Measurements from ENCODE around the gene ZNF512. TPM values are rescaled to one million over a fixed set of nuclear protein-coding genes. Genes with fewer than 3 reads are reported as not detected.
A peak's percentile ranks its signal among the peaks of the same experiment; 100 is the strongest.
"Not testable (repeated sequence)": the region's sequence is repeated elsewhere in the genome, so short reads cannot be mapped to it uniquely, and the experiment has no call there.

ZNF512 gene, protein sequence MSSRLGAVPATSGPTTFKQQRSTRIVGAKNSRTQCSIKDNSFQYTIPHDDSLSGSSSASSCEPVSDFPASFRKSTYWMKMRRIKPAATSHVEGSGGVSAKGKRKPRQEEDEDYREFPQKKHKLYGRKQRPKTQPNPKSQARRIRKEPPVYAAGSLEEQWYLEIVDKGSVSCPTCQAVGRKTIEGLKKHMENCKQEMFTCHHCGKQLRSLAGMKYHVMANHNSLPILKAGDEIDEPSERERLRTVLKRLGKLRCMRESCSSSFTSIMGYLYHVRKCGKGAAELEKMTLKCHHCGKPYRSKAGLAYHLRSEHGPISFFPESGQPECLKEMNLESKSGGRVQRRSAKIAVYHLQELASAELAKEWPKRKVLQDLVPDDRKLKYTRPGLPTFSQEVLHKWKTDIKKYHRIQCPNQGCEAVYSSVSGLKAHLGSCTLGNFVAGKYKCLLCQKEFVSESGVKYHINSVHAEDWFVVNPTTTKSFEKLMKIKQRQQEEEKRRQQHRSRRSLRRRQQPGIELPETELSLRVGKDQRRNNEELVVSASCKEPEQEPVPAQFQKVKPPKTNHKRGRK
- total RNA-seq (2014; rRNA removed; shearing (Covaris generic)) (13.3 and 16.1 TPM in 2 replicates), polyA plus RNA-seq (2016; fragmentation: Nextera tagmentation; extraction: Ambion mirVana) (13.7 and 16.7 TPM in 2 replicates)

DNA sequence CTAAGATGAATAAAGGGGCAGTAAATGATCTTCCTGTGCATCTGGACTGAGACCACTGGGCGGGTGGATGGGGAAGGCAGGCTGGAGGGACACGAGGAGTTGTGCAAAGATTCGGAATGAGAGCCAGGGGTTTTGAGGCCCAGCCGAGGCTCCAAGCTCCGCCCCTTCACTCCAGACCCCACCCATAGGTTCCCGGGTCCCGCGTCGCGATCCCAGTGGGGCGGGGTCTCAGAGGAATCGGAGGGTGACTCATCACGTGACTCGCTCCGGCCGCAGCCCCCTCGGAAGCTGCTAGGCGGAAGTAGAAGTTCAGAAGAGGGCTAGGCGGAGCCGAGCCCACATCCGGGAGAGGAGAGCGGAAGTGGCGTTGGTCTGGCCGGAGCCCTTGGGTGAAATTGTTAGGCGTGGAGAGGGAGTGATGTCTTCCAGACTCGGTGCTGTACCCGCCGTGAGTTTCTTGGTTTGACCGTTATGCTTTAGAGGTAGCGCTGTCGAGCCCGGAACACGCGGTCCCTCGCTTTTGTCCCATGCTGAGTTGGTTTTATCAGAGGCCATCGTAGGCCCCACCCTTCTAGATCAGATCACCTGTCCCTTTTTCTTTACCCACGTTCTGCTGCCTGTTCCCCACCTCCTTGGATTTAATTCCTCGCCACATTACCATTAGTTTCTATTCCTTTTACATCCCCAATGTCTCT lies at the start of gene ZNF512:
TSS of gene ZNF512 (plus strand) at position 348 of the 695 bp plus-strand sequence. CDS start at position 419, 71 bp downstream.
- H3K9ac ChIP-seq: peak within 1 kb of the TSS; percentile 84
- TF ChIP-seq EZH2 (IDR thresholded peaks at IDR 0.05; ENCODE audit: insufficient read depth, poor library complexity, severe bottlenecking) (no peak), EZH2phosphoT487 (IDR thresholded peaks at IDR 0.05; ENCODE audit: insufficient read depth, low read depth) (no peak)
- no peaks in the 10 kb centered on the region for H3K9me2 ChIP-seq (ENCODE audit: insufficient read depth)
- H3K36me3 ChIP-seq (ENCODE audit: low read depth): no peaks in the 10 kb centered on the region
- peak within 1 kb of the TSS; percentile 99 for H3K4me3 ChIP-seq
- 1% methylated on average over 38 of the region's 38 CpGs for WGBS, 2 experiments (ENCODE audit: low coverage in 1 of 2, low lambda C conversion rate in 2 of 2, missing lambda C conversion rate in 2 of 2)
- no peaks in the 10 kb centered on the region for H4K20me1 ChIP-seq (ENCODE audit: insufficient read depth)
- peak within 1 kb of the TSS; percentile 53 for H3K27ac ChIP-seq
- peak within 1 kb of the TSS; percentile 89 for H2AFZ ChIP-seq
- peaks cover 9% of the 10 kb centered on the region for H3K4me1 ChIP-seq (ENCODE audit: insufficient read depth)
- H3K9me3 ChIP-seq (ENCODE audit: low read depth): no peaks in the 10 kb centered on the region
- DNase-seq: peak; percentile 93
- peak within 1 kb of the TSS; percentile 99 for H3K4me2 ChIP-seq (ENCODE audit: unreplicated experiment)
- peaks cover 5% of the 10 kb centered on the region for H3F3A ChIP-seq (ENCODE audit: insufficient read depth)
- H3K27me3 ChIP-seq (replicated peaks; ENCODE audit: insufficient read depth): no peaks in the 10 kb centered on the region
- in situ Hi-C loops (cut with MboI): no loop called here
- peaks cover 48% of the 10 kb centered on the region for H3K79me2 ChIP-seq (ENCODE audit: insufficient read depth)

DNA sequence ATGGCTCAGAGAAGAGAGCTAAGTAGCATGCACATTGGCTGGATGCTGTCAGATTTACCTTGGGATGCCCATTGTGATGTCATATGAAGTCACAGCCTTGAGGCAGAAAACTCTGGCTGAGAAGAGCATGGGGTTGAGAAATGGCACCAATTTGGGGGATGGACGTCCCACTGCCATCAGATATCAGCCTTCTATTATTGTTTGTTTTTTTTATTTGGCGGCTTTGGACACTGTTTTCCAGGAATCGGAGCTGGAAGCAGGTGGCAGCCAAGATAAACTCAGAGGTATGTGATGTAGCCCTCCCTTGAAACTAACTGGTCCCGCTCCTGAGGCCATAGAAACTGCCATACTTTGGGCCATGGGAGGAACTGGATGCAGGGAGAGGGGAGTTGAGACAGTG lies 45.6 kb upstream of the ZNF512 start:
- H3K36me3 ChIP-seq (ENCODE audit: low read depth): no peaks in the 10 kb centered on the region
- H2AFZ ChIP-seq: no peak overlapping the region
- H3K9me3 ChIP-seq (ENCODE audit: low read depth): no peaks in the 10 kb centered on the region
- no peaks in the 10 kb centered on the region for H3K9me2 ChIP-seq (ENCODE audit: insufficient read depth)
- H3K9ac ChIP-seq: no peak overlapping the region
- no peaks in the 10 kb centered on the region for H3K4me1 ChIP-seq (ENCODE audit: insufficient read depth)
- H3K79me2 ChIP-seq (ENCODE audit: insufficient read depth): no peaks in the 10 kb centered on the region
- no peaks in the 10 kb centered on the region for H4K20me1 ChIP-seq (ENCODE audit: insufficient read depth)
- no peak overlapping the region for H3K27ac ChIP-seq
- no peak for DNase-seq
- H3K4me2 ChIP-seq (ENCODE audit: unreplicated experiment): no peak overlapping the region
- no peak overlapping the region for H3K4me3 ChIP-seq
- no peaks in the 10 kb centered on the region for H3F3A ChIP-seq (ENCODE audit: insufficient read depth)
- WGBS, 2 experiments (ENCODE audit: low coverage in 1 of 2, low lambda C conversion rate in 2 of 2, missing lambda C conversion rate in 2 of 2): 62 to 67% methylated on average over 4 of the region's 4 CpGs
- H3K27me3 ChIP-seq (replicated peaks; ENCODE audit: insufficient read depth): peaks cover 17% of the 10 kb centered on the region
- TF ChIP-seq EZH2 (IDR thresholded peaks at IDR 0.05; ENCODE audit: insufficient read depth, poor library complexity, severe bottlenecking) (no peak), EZH2phosphoT487 (IDR thresholded peaks at IDR 0.05; ENCODE audit: insufficient read depth, low read depth) (no peak)
- in situ Hi-C loops (cut with MboI): no loop called here

DNA sequence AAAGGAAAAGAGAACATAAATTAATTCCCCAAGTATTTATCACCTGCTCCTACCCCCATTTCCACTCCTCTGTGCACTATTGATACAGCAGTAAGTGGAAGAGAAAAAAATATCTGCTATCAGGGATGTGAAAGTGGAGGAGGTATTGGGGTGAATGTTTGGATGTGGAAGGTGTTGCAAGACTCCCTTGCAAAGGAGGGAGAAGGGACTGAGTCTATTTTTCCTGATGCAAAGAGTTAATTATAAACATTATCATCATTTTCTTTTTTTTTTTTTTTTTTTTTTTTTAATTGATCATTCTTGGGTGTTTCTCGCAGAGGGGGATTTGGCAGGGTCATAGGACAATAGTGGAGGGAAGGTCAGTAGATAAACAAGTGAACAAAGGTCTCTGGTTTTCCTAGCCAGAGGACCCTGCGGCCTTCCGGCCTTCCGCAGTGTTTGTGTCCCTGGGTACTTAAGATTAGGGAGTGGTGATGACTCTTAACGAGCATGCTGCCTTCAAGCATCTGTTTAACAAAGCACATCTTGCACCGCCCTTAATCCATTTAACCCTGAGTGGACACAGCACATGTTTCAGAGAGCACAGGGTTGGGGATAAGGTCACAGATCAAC lies 43.9 kb upstream of the ZNF512 start:
- H3K4me1 ChIP-seq (ENCODE audit: insufficient read depth); H3K9me2 ChIP-seq (ENCODE audit: insufficient read depth); H3F3A ChIP-seq (ENCODE audit: insufficient read depth); H3K9ac ChIP-seq; H4K20me1 ChIP-seq (ENCODE audit: insufficient read depth); DNase-seq; in situ Hi-C loops (cut with MboI); H3K36me3 ChIP-seq (ENCODE audit: low read depth); H3K79me2 ChIP-seq (ENCODE audit: insufficient read depth); H3K9me3 ChIP-seq (ENCODE audit: low read depth); H3K4me3 ChIP-seq; H3K4me2 ChIP-seq (ENCODE audit: unreplicated experiment); H3K27ac ChIP-seq; H2AFZ ChIP-seq: not testable (repeated sequence)
- 42% methylated on average over 4 of the region's 6 CpGs; no CpG with 5 or more reads in 1 of the 2 experiments for WGBS, 2 experiments (ENCODE audit: low coverage in 1 of 2, low lambda C conversion rate in 2 of 2, missing lambda C conversion rate in 2 of 2)
- H3K27me3 ChIP-seq (replicated peaks; ENCODE audit: insufficient read depth): peaks cover 17% of the 10 kb centered on the region

DNA sequence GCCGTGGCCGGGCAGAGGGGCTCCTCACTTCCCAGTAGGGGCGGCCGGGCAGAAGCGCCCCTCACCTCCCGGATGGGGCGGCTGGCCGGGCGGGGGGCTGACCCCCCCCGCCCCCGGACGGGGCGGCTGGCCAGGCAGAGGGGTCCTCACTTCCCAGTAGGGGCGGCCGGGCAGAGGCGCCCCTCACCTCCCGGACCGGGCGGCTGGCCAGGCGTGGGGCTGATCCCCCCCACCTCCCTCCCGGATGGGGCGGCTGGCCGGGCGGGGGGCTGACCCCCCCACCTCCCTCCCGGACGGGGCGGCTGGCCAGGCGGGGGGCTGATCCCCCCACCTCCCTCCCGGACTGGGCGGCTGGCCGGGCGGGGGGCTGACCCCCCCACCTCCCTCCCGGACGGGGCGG lies 43.2 kb upstream of the ZNF512 start:
- 95% methylated on average over 5 of the region's 35 CpGs; no CpG with 5 or more reads in 1 of the 2 experiments for WGBS, 2 experiments (ENCODE audit: low coverage in 1 of 2, low lambda C conversion rate in 2 of 2, missing lambda C conversion rate in 2 of 2)

More for the DNA sequence above, 43.2 kb upstream of the ZNF512 start:
- DNase-seq; H2AFZ ChIP-seq; H3K4me1 ChIP-seq (ENCODE audit: insufficient read depth); H3K4me2 ChIP-seq (ENCODE audit: unreplicated experiment); H3K27ac ChIP-seq; H3F3A ChIP-seq (ENCODE audit: insufficient read depth); H3K9me3 ChIP-seq (ENCODE audit: low read depth); H3K79me2 ChIP-seq (ENCODE audit: insufficient read depth); H4K20me1 ChIP-seq (ENCODE audit: insufficient read depth); H3K9ac ChIP-seq; in situ Hi-C loops (cut with MboI); H3K36me3 ChIP-seq (ENCODE audit: low read depth); H3K4me3 ChIP-seq; H3K9me2 ChIP-seq (ENCODE audit: insufficient read depth): not testable (repeated sequence)
- H3K27me3 ChIP-seq (replicated peaks; ENCODE audit: insufficient read depth): peaks cover 17% of the 10 kb centered on the region

All from GM23248 (cell line).